Hindlimb muscle (tissue), 1 donor: ENCODE data around the gene ABHD6. TPM values are rescaled to one million over a fixed set of nuclear protein-coding genes. Genes with fewer than 3 reads are reported as not detected.
"Not testable (repeated sequence)": the region's sequence is repeated elsewhere in the genome, so short reads cannot be mapped to it uniquely, and the experiment has no call there.

Source experiments
- DNase-seq: peaks from one replicate; pipeline ENCODE4 v3.0.0-alpha.2; 2013
- polyA plus RNA-seq: library from polyadenylated mRNA; unstranded; fragments of 120-200 nt; gene quantifications from one replicate; pipeline ENCODE4 v1.2.1, GENCODE V29; 2013; ENCODE audit not compliant: insufficient read length

The ABHD6 gene
- polyA plus RNA-seq, 1 donor, result 5.2 TPM

DNA sequence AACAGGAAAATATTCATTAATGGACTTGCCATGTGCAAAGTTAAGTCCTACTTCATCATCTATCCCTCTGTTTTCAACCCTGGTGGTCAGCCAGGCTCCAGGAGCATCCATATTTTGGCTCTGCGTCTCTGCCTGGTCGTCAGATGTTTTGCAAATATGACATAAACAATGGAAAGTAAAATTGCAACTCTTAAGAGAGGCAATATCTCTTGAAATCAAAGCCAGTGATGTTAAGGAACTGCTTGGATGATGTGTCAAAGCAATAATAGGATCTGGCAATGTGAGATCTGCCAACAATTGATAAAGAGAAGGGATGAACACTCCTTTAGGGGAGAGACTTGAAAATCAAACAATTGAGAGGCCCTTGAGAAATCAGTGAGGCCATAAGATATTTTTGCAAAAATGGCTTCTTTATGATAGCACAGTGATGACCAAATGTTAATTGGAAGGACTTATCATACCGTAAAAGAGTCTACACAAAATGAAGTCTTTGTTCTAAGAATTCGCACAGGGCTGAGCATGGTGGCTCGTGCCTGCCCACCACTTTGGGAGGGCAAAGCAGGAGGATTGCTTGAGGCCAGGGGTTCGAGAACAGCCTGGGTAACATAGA is 6.5 kb downstream of the ABHD6 start:
- no peak for DNase-seq

GRCh38 chr3:58246148-58247047 is 8.8 kb downstream of the ABHD6 start:
- DNase-seq, result no peak

GRCh38 chr3:58249358-58250092 is 11.9 kb downstream of the ABHD6 start:
- no peak for DNase-seq

DNA sequence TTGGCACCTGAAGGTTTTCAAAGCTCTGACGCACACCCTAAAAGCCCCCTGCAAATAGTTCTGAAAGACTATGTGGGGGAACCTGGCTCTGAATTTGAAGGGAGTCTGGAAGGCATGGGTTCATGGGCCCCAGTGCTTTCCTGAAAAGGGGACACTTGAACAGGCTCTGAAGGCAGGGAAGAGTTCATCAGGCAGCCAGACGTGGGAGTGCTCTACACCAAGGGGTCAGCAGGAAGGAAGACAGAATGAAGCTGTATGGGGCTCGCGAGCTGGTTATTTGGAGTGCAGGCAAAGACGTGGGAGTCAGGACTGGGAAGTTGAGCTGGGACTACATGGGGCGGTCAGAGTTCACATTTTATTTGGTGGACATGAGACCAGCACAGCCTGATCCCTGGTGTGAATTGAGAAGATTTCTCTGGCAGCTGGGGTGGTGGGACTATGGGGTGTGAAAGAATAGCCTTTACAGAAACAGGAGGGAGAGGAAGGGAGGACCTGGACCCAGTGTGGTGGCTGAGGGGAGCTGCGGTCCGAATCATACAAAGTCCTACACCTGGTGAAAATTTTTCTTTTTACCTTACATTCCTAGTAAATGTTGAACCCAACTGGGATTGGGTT is 12.6 kb downstream of the ABHD6 start:
- DNase-seq, result no peak

GRCh38 chr3:58251631-58252035 is 14.0 kb downstream of the ABHD6 start:
- no peak for DNase-seq

GRCh38 chr3:58254144-58254543 is 16.6 kb downstream of the ABHD6 start:
- DNase-seq, result no peak

- DNase-seq, result no peak
Observed at GRCh38 chr3:58256061-58256460, 18.5 kb downstream of the ABHD6 start.

DNA sequence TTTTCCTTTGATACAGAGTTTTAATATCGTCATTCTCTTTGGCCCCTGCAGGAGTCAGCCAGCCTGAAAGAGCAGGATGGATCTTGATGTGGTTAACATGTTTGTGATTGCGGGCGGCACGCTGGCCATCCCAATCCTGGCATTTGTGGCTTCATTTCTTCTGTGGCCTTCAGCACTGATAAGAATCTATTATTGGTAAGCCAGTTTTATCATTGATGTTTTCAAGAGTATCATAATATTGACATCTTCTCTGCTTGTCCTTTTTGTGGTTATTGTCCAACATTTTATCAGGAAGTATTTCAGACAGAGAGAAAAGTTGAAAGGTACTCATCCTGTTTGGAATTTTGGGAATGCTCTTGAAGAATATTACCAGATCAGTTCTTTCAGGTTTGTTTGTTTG is 18.9 kb downstream of the ABHD6 start:
- DNase-seq, result no peak

DNA sequence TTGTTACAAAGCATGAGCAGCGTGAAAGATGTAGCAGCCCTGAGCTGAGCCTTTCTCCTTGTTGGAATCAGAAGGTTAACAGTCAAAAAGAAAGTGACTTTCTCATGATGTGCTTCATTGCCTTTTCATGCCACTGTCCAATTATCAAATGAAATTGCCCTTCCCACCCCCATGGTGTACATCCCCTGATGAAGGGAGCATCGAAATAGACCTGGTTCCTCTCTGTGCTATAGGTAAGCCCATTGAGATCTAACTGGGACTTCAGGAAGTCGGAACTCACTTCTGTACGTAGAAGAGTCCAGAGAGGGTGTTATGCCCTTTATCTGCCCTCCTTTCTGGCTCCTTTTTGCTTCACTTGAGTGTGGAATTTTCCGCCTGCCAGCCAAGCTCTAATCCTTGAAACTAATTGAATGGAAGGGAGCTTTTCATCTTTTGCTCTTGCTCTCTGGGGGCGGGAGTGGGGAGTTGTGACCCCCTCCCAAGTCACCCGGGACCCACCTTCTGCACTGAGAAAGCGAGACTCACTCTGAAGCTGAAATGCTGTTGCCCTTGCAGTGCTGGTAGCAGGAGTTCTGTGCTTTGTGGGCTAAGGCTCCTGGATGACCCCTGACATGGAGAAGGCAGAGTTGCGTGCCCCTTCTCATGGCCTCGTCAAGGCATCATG is 20.9 kb downstream of the ABHD6 start:
- no peak for DNase-seq

GRCh38 chr3:58260261-58260731 is 22.7 kb downstream of the ABHD6 start:
- no peak for DNase-seq

DNA sequence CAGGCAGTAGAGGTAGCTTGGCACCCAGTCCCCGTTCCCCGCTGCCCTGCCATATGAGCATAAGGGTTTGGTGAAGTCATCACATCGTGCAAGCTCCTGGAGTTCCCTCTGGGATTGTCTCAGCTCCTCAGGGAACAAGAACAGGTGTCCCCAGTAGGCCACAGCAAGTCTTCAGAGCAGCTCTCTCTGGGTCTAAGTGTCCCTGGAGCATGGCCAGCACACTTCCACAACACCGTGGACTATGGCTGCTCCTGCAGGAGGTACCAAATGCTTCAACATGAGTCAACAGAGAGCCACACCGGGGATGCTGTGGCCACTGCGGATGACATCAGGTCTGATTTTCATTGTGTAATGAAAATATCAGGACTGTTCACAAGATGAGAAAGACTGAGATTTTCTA is 23.1 kb downstream of the ABHD6 start:
- DNase-seq, result no peak

DNA sequence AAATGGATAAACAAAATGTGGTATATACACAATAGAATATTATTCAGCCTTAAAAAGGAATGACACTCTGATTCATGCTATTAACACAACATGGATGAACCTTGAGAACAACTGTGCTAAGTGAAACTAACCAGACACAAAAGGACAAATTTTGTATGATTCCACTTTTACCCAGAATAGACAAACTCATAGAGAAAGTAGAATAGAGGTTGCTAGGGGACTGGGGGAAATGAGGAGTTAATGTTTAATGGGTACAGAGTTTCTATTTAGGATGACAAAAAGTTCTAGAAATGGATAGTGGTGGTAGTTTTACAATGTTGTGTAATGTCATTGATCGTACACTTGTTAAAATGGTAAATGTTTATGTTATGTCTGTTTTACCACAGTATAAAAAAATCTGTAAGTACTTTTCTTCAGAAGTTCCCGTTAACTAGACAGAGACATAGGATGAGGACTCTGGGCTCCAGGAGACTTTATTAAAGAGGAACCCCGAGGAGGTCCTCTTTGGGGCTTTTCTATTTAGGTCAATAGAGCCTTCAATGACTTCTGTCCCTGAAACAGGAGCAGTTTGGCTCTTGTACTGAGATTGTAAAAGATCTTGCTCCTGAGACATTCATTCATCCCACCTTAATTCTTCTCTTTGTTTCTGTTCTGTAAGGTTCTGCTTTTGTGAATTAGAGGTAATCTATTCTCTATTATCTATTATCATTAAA is 24.5 kb downstream of the ABHD6 start:
- DNase-seq, result no peak

DNA sequence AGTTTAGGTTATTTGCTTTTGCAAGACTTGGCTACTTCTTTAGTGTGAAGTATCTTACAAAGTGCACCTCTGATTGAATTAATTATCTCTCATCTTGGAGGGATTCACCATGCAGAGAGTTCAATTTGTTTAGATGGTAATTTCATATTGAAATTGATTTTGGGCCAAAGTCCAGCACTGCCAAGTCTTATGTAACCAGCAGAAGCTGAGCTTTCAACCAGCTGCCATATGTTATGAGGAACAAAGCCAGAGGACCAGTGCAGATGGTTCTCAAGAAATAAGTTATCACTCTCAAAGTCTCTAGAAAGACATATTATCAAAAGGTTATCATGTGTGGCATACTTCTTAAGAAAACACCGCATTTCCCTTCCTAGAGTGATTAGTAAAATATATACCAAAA is 29.0 kb downstream of the ABHD6 start:
- DNase-seq, result no peak

DNA sequence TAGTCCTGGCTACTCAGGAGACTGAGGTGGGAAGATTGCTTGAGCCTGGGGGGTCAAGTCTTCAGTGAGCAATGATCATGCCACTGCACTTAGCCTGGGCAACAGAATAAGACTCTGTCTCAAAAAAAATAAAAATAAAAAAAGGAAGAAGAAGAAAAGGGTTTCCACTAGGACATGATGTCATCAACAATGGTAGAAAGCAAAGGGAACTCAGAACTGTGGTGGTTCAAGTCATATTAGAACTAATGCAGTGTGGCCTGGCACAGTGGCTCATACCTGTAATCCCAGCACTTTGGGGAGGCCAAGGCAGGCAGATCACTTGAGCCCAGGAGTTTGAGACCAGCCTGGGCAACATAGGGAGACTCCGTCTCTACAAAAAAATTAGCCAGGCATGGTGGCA is 30.0 kb downstream of the ABHD6 start:
- DNase-seq, result not testable (repeated sequence)

DNA sequence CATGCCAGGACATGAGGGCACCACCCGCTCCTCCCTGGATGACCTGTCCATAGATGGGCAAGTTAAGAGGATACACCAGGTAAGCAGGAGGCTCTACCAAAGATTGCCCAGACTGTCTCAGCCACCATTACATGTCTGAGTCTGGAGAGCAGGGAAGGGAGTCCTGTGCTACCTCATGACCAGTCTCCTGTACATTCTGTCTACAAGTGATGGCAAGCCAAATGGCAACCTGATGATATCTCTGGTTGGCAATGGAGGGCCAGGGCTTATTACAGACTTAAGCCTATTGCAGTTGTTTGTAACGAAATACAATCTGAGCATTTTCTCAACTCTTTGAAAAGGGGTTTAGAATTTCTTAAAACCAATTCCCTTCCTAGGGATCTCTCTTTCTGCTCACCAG is 31.8 kb downstream of the ABHD6 start:
- DNase-seq, result no peak

GRCh38 chr3:58270485-58270884 is 32.9 kb downstream of the ABHD6 start:
- no peak for DNase-seq

DNA sequence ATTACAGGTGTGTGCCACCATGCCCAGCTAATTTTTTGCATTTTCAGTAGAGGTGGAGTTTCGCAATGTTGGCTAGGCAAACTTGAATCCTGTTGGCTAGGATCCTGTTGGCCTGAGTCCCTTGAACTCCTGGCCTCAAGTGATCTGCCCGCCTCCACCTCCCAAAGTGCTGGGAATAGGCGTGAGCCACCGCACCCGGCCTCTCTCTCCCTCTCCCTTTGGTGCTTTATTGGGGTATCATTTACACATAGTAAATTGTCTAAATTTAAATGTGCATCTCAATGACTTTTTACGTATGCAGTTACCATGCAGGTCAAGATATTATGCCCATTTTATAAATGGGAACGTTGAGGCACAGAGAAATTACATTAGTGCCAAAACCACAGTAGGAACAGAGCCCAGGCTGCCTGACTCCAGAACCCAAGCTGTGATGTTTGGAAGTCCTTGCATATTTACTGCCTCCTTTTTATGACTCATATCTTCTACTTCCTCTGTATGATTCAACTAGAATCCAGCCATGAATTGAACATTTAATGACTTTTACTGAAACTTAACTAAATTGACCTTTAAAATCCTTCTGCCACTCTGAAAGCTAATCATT is 34.4 kb downstream of the ABHD6 start:
- DNase-seq, result no peak

DNA sequence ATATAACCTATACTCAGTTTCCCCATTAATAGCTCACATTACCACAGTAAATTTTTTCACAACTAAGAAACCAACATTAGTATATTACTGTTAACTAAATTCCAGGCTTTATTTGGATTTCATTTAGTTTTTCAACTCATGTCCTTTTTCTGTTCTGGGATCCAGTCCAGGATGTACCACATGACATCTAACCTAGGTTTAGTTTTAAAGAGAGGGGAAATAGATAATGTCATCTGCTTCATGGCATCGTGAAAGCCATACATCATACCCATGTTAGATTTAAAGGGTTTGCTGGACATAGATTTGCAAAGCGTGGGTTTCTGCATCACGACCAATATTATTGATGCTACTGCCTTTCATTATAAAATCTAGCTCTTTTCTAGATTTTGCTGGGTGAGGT is 35.3 kb downstream of the ABHD6 start:
- no peak for DNase-seq

DNA sequence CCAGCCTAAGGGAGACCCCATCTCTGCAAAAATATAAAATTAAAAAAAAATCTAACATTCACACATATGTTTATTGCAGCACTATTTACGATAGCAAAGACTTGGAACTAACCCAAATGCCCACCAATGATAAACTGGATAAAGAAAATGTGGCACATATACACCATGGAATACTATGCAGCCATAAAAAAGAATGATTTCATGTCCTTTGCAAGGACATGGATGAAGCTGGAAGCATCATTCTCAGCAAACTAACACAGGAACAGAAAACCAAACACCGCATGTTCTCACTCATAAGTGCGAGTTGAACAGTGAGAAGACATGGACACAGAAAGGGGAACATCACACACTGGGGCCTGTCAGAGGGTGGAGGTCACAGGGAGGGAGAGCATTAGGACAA is 35.8 kb downstream of the ABHD6 start:
- not testable (repeated sequence) for DNase-seq

DNA sequence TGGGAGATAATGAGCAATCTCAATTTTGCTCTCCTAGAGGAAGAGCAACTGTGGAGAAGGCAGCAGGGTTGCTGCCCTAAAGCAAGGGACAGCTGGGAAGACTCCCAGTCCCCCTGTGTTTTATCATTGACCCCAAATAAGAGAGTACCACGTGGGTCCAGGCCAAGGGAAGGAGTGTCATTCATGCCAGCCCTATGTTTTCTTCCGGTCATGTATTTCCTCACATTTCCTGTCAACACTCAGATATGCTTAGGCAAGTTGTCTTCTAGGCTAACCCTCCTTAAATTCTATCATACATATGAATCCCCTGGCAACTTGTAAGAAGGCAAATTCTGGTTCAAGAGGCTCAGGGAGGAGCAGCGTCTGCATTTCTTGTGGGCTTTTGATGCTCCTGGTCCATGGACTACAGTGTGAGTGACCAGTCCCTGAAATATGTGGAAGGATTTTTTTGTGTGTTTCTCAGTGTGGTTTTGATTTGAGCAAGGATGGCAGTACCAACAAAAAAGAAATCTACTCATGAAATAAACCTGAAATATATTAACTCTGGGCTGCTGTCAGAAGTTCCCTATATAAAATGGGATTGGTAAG is 36.5 kb downstream of the ABHD6 start:
- no peak for DNase-seq

GRCh38 chr3:58281069-58281468 is 43.5 kb downstream of the ABHD6 start:
- no peak for DNase-seq
